HG03565 (cell line): Measurements from ENCODE around the gene SPATA1.
"Not testable (repeated sequence)": the region's sequence is repeated elsewhere in the genome, so short reads cannot be mapped to it uniquely, and the experiment has no call there.

Experiments used
- ATAC-seq: cut with Tn5 transposase; IDR thresholded peaks from one replicate; pipeline ENCODE4 v1.9.1; 2021; ENCODE audit warnings: mild to moderate bottlenecking, moderate library complexity; ENCODE audit not compliant: unreplicated experiment

SPATA1 gene

DNA sequence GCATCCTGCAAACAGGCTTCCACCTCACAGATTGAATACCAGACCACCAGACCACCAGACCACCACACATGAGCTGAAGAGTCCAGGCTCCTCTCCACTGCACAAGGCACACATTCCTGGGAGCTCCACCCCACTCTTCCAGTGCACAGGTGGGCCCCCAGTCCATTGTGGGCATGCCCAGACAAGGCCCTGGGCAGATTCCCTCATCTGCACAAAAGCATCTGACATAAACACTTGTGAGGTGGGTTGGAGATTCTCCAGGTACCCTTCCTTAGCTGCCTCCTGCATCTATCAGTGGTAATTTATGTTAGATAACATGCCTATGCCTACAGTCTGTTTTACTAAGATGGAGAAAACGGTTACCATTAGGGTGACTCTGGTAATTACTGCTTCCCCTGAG is 79.6 kb downstream of the SPATA1 start:
- no peak for ATAC-seq

DNA sequence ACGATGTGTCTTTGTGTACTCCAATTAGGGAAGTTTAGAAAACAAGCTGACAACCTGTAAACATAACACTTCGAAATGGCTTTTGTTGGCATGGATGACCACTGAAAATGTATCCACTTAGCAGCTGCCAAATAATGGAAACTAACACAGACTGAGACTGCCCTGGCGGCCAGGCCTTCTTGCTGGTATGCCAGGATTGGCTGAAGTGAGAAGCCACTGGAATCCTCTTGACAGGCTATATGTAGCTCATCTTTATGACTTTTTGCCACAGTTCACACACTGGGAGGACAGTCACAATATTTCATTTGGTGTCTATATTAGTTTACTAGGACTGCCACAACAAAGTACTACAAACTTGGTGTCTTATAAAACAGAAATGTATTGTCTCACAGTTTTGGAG is 80.9 kb downstream of the SPATA1 start:
- ATAC-seq: no peak

DNA sequence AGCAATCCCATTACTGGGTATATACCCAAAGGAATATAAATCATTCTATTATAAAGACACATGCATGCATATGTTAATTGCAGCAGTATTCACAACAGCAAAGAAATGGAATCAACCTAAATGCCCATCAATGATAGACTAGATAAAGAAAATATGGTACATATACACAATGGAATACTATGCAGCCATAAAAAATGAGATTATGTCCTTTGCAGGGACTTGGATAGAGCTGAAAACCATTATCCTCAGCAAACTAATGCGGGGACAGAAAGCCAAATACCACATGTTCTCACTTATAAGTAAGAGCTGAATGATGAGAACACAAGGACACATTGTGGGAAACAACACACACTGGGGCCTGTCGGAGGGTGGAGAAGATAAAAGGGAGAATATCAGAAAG is 88.8 kb downstream of the SPATA1 start:
- not testable (repeated sequence) for ATAC-seq

DNA sequence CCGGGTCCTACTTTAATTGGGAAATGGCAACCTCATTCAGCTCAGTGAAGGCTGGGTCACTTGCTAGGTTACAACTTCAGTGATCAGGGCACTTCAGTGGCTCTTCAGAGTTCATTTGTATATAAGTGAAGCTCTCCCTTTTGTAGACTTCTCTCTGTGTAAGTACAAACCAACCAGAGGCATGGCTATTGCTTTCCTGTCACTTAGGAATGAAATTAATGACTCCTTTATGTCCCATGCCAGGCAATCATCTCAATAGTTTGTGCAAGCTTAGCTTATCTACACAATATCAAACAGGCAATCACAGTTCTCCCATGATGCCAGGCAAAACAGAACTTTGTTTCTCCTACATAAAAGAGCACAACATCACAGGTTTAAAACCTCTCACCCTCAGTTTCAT is 90.8 kb downstream of the SPATA1 start:
- ATAC-seq: no peak

DNA sequence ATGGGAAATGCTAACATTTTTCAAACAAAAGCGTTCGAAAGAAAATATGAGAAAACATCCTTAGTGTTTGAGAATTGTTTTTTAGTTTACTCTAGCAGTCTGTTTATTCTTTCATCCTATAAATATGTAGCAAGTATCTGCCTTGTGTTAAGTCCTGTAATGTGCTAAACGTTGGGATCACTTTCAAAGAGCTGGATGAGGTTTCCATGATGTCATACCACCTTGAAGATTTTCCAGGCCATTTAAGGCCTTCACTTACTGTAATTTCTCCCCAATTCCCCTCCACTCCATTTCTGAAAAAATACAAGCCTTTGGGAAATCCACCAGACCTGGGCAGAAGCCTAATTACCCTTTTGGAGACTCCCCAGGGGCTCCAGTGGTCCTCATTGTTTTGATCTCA is 92.2 kb downstream of the SPATA1 start:
- no peak for ATAC-seq

DNA sequence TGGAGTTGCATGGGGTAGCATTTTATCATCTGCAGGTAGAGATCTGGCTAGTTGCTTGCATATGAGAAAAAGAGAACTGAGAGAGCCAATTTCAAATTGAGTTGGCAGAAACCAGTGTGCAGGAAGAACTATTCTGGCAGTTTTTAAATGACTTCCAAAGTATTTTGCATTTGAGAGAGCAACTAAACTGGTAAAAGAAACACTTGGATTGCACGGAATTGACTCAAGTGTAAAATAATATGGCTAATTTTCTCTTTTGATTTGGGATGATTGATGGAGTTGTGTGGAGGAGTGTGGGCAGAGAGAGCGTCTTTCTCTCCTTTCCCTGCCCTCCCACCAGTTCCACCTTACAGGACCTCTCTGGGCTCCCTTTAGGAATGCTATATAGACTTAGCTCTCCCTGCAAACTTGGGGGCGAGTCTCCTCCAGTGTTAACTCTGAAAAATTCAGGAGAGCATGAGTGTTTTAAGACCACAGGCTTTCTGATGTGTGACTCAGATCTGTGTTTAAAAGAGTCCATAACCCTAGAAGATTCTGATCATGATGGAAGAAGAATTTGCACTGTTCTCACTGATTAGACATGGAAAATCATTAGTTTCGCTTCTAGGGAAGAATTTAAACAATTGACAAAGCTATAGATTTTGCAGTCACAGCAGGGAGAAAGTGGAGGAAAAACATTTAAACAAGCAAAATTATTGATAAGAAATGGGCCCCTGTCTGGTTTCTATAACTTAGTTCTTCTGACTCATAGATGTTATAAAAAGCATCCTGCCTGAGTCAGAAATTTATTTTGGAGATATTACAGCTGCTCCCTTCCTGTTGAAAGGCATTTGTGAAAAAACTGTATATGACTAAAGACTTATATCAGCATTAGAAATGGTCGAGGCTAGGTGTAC is 92.9 kb downstream of the SPATA1 start:
- ATAC-seq: peak; percentile 73

DNA sequence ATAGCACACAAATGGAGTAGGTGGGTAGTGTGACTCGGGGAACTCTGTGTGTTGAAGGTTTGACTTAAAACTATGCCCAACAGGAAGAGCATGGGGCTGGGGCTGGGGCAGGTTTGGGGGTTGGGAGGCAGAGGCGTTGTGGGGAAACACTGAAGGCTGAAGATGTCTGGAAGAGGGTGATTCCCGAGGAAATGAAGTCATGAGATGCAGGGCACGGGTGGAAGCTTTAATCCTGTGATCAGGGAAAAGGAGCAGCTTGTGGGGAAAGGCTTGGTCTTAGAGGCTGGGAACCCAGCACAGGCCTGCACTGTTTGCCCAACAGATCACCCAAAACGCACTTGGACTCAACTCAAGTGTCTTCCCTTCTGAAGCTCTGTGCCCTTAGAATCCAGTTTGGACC is 94.6 kb downstream of the SPATA1 start:
- ATAC-seq: no peak

DNA sequence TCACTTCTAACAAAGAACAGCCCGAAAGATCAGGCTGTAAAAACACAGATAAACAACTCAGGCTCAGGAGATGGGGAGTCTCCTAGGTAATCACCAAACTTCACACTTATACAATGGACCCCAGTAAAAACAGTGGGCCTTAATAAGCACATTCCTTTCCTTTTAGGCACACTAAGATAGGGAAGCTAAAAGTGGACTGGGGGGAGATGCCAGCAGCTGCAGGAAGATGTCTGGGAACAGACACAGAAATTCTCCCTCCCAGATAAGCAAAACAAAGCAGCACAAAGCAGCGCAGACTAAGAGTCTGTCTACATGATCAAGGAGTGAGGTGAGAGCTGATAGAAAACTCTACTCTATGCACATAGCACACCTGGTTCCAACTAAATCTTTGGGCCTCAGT is 97.0 kb downstream of the SPATA1 start:
- no peak for ATAC-seq

DNA sequence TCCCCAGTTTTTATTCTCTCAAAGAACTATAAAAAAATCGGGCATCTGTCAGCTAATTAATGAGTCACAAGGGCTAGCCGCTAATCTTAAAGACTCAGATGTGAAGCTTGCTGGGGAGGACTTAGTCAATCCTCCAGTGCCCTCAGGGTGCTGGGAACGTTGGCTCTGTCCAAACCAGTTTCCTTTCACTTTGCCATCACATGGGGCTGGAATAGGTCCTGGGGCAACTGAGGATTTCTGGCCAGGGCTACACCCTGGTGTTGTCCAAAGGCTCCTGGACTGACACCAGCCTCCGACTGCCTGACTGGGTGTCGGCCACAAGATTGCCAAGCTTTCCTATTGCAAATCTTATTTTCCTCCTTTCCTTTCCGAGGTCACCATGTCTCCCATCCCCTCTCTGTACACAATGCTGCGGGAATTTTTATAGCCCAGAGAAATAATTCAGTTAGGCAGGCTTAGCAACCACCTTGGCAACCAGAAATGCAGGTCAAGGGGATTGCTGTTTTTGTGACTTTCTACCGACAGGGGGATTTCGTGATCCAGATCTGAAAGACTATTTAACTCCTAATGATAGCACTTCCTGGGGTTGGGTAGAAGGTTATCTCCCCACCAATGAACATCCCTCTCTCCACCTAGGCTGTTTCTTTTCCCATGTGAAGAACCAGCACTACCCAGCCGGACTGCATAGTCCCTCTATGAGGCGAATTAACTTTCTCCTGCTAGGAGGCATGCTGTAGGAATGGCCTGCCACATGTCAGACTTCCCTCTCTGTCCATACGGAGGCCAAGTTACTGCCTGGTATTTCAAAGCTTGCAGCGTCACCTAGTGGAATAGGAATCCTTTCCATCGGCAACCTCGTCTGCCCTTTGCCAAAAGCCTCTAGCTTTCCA is 98.0 kb downstream of the SPATA1 start:
- ATAC-seq: no peak

DNA sequence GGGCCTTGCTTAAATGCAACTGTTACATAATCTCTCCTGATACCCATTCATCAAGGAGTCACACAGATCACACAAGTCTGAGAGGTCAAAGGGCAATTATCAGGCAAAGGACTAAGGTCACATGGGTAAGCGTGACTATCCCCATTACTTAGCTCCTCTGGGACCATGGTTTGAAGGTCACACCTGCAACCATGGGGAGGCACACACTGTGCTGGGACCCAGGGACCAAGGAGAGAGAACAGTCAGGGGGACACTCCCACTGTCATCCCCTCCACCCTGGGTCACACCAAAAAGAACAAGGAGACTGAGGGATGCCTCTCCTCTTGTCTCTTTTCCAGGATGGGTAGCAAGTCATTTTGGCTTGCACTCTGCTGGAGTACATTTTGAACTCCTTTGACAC is 99.0 kb downstream of the SPATA1 start:
- ATAC-seq: no peak

DNA sequence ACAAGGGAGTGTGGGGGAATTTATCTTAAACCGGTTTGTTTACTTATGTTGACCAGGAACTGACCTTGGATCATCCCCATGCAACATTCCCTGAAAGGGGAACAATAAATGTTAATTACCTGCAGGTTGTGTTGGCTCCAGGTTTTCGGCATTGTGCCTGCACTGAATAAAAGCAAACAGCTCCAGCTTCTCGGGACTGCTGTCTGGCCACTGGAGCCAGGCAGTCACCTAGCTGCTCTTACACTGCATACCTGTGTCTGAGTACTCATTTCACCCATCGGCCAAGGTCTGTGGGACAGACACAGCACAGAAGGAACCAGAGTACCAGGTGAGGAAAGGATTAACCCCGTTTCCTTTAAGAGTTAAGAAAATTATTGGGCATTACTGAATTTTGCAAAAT is 100.8 kb downstream of the SPATA1 start:
- ATAC-seq: no peak

DNA sequence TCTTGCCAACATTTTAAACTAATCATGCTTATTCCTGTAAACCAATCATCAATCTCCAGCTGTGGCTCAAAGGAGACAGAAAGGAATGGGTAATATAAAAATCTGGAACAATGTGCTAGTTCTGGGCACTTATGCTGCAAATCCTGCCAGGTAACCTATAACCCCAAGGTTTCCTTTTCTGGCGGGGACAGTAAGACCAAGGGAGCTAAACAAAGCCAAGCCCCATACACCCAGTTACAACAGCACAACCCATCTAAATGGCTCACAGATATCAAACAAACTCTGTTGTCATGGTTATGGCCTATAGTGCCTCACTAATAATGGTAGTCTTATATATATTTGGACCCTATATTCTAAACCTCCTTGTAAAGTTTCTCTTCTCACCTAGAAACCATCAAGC is 104.9 kb downstream of the SPATA1 start:
- no peak for ATAC-seq

DNA sequence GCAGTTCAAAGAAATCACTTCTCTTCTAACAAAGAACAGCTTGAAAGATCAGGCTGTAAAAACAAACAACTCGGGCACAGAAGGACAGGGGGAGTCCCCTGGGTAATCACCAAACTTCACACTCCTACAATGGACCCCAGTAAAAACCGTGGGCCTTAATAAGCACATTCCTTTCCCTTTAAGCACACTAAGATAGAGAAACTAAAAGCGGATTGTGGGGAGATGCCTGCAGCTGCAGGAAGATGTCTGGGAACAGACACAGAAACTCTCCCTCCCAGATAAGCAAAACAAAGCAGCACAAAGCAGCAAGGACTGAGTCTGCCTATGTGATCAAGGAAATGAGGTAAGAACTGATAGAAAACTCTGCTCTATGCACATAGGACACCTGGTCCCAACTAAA is 105.6 kb downstream of the SPATA1 start:
- no peak for ATAC-seq

DNA sequence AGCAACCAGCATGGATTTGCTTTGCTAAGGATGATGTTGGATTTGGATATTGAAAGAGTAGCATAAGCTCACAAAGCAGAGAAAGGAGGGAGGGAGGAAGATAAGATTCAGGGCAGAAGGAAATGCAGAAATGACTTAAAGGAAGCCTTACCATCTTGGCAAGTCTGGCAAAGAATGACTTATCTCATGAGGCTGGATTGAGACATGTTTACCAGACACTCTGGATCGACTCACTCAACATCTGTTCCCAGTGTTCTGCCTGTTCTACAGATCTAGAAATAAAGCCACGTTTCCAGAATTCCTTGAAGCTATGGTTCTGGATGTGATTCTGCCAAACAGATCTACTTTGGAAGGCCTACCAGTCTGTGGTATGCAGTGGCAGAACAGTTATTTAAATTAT is 106.8 kb downstream of the SPATA1 start:
- ATAC-seq: no peak

DNA sequence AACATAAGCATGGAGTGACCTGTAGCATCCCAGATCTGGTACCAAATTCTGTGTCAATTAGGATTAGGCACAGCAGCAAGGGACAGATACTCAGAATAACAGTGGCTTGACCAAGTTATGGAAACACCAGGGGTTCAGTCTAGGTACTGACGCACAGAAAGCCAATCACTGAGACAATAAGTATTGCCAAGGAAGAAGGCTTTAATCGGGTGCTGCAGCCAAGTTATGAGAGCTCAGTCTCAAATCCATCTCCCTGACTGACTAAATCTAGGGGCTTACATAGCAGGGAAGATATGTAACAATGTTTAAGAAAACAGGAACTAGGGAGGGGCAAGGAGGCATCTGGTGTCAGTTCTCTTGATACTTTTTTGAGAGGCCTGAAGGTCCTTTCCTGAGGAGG is 107.7 kb downstream of the SPATA1 start:
- no peak for ATAC-seq

DNA sequence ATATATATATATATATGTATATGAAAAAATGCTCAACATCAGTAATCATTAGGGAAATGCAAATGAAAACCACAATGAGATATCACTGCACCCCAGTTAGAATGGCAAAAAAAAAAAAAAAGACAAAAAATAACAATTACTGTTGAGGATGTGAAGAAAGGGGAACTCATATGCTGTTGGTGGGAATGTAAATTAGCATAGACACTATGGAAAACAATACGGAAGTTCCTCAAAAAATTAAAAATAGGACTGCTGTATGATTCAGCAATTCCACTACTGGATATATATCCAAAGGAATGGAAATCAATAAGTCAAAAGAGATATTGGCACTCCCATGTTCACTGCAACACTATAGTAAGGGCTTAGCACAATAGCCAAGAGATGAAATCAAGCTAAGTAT is 109.6 kb downstream of the SPATA1 start:
- no peak for ATAC-seq
